ENCODE results near the gene SP100.

SP100 gene

GRCh38 chr2:230564805-230565779 is 149.1 kb downstream of the SP100 start:
- Mint-ChIP-seq H3K27me3 (no peaks in the 10 kb centered on the region), H3K4me1 (peaks cover 13 to 22% of the 10 kb centered on the region in 2 donors), H3K36me3 (peaks cover 5 to 6% of the 10 kb centered on the region in 2 donors), H3K9me3 (peaks cover 5 to 6% of the 10 kb centered on the region in 2 donors), H3K27ac (peak overlapping the region; percentile 39), H3K4me3 (peak overlapping the region; percentile 3 to 25)
- peak; percentile 91 to 94 for ATAC-seq (replicated peaks)
- DNase-seq: no peak

GRCh38 chr2:230569298-230569697 is 153.3 kb downstream of the SP100 start:
- Mint-ChIP-seq H3K4me1 (peaks cover 18 to 25% of the 10 kb centered on the region in 2 donors), H3K27me3 (no peaks in the 10 kb centered on the region), H3K4me3 (no peak overlapping the region), H3K9me3 (peaks cover 27 to 30% of the 10 kb centered on the region in 2 donors), H3K27ac (no peak overlapping the region), H3K36me3 (peaks cover 18 to 35% of the 10 kb centered on the region in 2 donors)
- ATAC-seq (replicated peaks) (peak in 1 of 2 donors; percentile 34), DNase-seq (no peak)

- DNase-seq: no peak
- H3K27ac Mint-ChIP-seq: peak overlapping the region; percentile 7
Measured at GRCh38 chr2:230570987-230571386, 155.0 kb downstream of the SP100 start.

GRCh38 chr2:230575642-230576324 is 159.8 kb downstream of the SP100 start:
- no peak overlapping the region for H3K4me3 Mint-ChIP-seq
- DNase-seq (no peak), ATAC-seq (replicated peaks) (no peak)
- peaks cover under 1 to 11% of the 10 kb centered on the region in 2 donors for H3K4me1 Mint-ChIP-seq
- peak overlapping the region; percentile 26 for H3K27ac Mint-ChIP-seq
- H3K9me3 Mint-ChIP-seq: peaks cover 30 to 35% of the 10 kb centered on the region in 2 donors
- H3K27me3 Mint-ChIP-seq: no peaks in the 10 kb centered on the region
- peaks cover 17 to 42% of the 10 kb centered on the region in 2 donors for H3K36me3 Mint-ChIP-seq

More at GRCh38 chr2:230570987-230571386, 155.0 kb downstream of the SP100 start:
- Mint-ChIP-seq H3K27me3 (no peaks in the 10 kb centered on the region), H3K36me3 (peaks cover 24 to 46% of the 10 kb centered on the region in 2 donors), H3K4me1 (peaks cover 8 to 10% of the 10 kb centered on the region in 2 donors), H3K9me3 (peaks cover 39 to 42% of the 10 kb centered on the region in 2 donors), H3K4me3 (no peak overlapping the region)
- ATAC-seq (replicated peaks): no peak

GRCh38 chr2:230577114-230577513 is 161.1 kb downstream of the SP100 start:
- no peaks in the 10 kb centered on the region for H3K27me3 Mint-ChIP-seq
- peaks cover 18 to 33% of the 10 kb centered on the region in 2 donors for H3K36me3 Mint-ChIP-seq
- H3K4me1 Mint-ChIP-seq: peaks cover 3 to 12% of the 10 kb centered on the region in 2 donors
- H3K9me3 Mint-ChIP-seq: peaks cover 26 to 34% of the 10 kb centered on the region in 2 donors
- no peak overlapping the region for H3K27ac Mint-ChIP-seq
- H3K4me3 Mint-ChIP-seq: no peak overlapping the region
- DNase-seq (no peak), ATAC-seq (replicated peaks) (no peak)

- Mint-ChIP-seq H3K9me3 (peaks cover 30% of the 10 kb centered on the region in 2 donors), H3K4me3 (no peak overlapping the region), H3K36me3 (peaks cover 26 to 39% of the 10 kb centered on the region in 2 donors), H3K27me3 (no peaks in the 10 kb centered on the region), H3K4me1 (peaks cover 13 to 19% of the 10 kb centered on the region in 2 donors), H3K27ac (no peak overlapping the region)
- no peak for DNase-seq
- ATAC-seq (replicated peaks): peak; percentile 71 to 79
Measured at GRCh38 chr2:230578106-230578505, 162.1 kb downstream of the SP100 start.

- H3K4me1 Mint-ChIP-seq: peaks cover 33 to 50% of the 10 kb centered on the region in 2 donors
- ATAC-seq (replicated peaks) (peak; percentile 88 to 90), DNase-seq (peak; percentile 52)
- peaks cover 11 to 25% of the 10 kb centered on the region in 2 donors for H3K36me3 Mint-ChIP-seq
- H3K4me3 Mint-ChIP-seq: peak overlapping the region; percentile 10 to 26
- peaks cover 5 to 11% of the 10 kb centered on the region in 2 donors for H3K9me3 Mint-ChIP-seq
- peak overlapping the region; percentile 96 for H3K27ac Mint-ChIP-seq
- no peaks in the 10 kb centered on the region for H3K27me3 Mint-ChIP-seq
Measured at GRCh38 chr2:230582851-230583283, 166.9 kb downstream of the SP100 start.

- H3K4me3 Mint-ChIP-seq: peak overlapping the region; percentile 1 to 10
- H3K27ac Mint-ChIP-seq: peak overlapping the region; percentile 96
- H3K36me3 Mint-ChIP-seq: peaks cover 11 to 25% of the 10 kb centered on the region in 2 donors
- peaks cover 5 to 11% of the 10 kb centered on the region in 2 donors for H3K9me3 Mint-ChIP-seq
- DNase-seq: no peak
- peaks cover 33 to 55% of the 10 kb centered on the region in 2 donors for H3K4me1 Mint-ChIP-seq
- no peaks in the 10 kb centered on the region for H3K27me3 Mint-ChIP-seq
- peak; percentile 50 to 71 for ATAC-seq (replicated peaks)
Measured at GRCh38 chr2:230583581-230583980, 167.6 kb downstream of the SP100 start.

- Mint-ChIP-seq H3K27me3 (no peaks in the 10 kb centered on the region), H3K4me3 (no peak overlapping the region), H3K9me3 (peaks cover 9 to 16% of the 10 kb centered on the region in 2 donors), H3K4me1 (peaks cover 50 to 83% of the 10 kb centered on the region in 2 donors), H3K36me3 (peaks cover 14 to 27% of the 10 kb centered on the region in 2 donors), H3K27ac (no peak overlapping the region)
- DNase-seq: no peak
- no peak for ATAC-seq (replicated peaks)
Measured at GRCh38 chr2:230586328-230586982, 170.5 kb downstream of the SP100 start.

- peaks cover 4 to 12% of the 10 kb centered on the region in 2 donors for H3K9me3 Mint-ChIP-seq
- H3K4me1 Mint-ChIP-seq: peaks cover 55 to 87% of the 10 kb centered on the region in 2 donors
Measured at GRCh38 chr2:230589025-230589424, 173.0 kb downstream of the SP100 start.

GRCh38 chr2:230589497-230590015 is 173.6 kb downstream of the SP100 start:
- Mint-ChIP-seq H3K27ac (peak overlapping the region; percentile 93), H3K9me3 (peaks cover 4 to 12% of the 10 kb centered on the region in 2 donors), H3K4me1 (peaks cover 59 to 90% of the 10 kb centered on the region in 2 donors), H3K27me3 (no peaks in the 10 kb centered on the region), H3K36me3 (peaks cover 3 to 12% of the 10 kb centered on the region in 2 donors), H3K4me3 (peak overlapping the region; percentile 30 to 61)
- ATAC-seq (replicated peaks) (peak; percentile 98 to 99), DNase-seq (peak; percentile 86)

More at GRCh38 chr2:230589025-230589424, 173.0 kb downstream of the SP100 start:
- no peak for DNase-seq
- peaks cover 3 to 13% of the 10 kb centered on the region in 2 donors for H3K36me3 Mint-ChIP-seq
- peak overlapping the region; percentile 47 for H3K27ac Mint-ChIP-seq
- ATAC-seq (replicated peaks): peak; percentile 12 to 20
- H3K4me3 Mint-ChIP-seq: peak overlapping the region; percentile 21 to 30
- H3K27me3 Mint-ChIP-seq: no peaks in the 10 kb centered on the region

GRCh38 chr2:230590333-230590732 is 174.3 kb downstream of the SP100 start:
- no peak for DNase-seq
- peaks cover 61 to 93% of the 10 kb centered on the region in 2 donors for H3K4me1 Mint-ChIP-seq
- H3K27me3 Mint-ChIP-seq: no peaks in the 10 kb centered on the region
- H3K27ac Mint-ChIP-seq: peak overlapping the region; percentile 59
- no peak overlapping the region for H3K4me3 Mint-ChIP-seq
- H3K36me3 Mint-ChIP-seq: peaks cover 3 to 7% of the 10 kb centered on the region in 2 donors
- peaks cover 4 to 8% of the 10 kb centered on the region in 2 donors for H3K9me3 Mint-ChIP-seq
- ATAC-seq (replicated peaks): no peak

- H3K4me1 Mint-ChIP-seq: peaks cover 67 to 92% of the 10 kb centered on the region in 2 donors
- peaks cover 8 to 10% of the 10 kb centered on the region in 2 donors for H3K36me3 Mint-ChIP-seq
Measured at GRCh38 chr2:230591850-230592249, 175.8 kb downstream of the SP100 start.

More at GRCh38 chr2:230591850-230592249, 175.8 kb downstream of the SP100 start:
- DNase-seq: no peak
- Mint-ChIP-seq H3K4me3 (peak overlapping the region in 1 of 2 donors; percentile 33), H3K27ac (peak overlapping the region; percentile 81), H3K27me3 (no peaks in the 10 kb centered on the region), H3K9me3 (peaks cover 5 to 7% of the 10 kb centered on the region in 2 donors)
- no peak for ATAC-seq (replicated peaks)

Data from stimulated activated naive B cell treated with anti-CD40 and anti-IgM and Interleukin-4, amounts not matched to agents 10 μg/mL and 1 μg/mL and 100 μg/mL, for 72 hours (primary cell).